IPS-11a (cell line): Measurements from ENCODE around the gene CSMD2.

ENCODE experiments used
- H3K4me3 ChIP-seq: one replicate; pipeline ENCODE4 v1.5.1; 2013; ENCODE audit warnings: low read depth, low read length, control low read depth

Gene CSMD2

DNA sequence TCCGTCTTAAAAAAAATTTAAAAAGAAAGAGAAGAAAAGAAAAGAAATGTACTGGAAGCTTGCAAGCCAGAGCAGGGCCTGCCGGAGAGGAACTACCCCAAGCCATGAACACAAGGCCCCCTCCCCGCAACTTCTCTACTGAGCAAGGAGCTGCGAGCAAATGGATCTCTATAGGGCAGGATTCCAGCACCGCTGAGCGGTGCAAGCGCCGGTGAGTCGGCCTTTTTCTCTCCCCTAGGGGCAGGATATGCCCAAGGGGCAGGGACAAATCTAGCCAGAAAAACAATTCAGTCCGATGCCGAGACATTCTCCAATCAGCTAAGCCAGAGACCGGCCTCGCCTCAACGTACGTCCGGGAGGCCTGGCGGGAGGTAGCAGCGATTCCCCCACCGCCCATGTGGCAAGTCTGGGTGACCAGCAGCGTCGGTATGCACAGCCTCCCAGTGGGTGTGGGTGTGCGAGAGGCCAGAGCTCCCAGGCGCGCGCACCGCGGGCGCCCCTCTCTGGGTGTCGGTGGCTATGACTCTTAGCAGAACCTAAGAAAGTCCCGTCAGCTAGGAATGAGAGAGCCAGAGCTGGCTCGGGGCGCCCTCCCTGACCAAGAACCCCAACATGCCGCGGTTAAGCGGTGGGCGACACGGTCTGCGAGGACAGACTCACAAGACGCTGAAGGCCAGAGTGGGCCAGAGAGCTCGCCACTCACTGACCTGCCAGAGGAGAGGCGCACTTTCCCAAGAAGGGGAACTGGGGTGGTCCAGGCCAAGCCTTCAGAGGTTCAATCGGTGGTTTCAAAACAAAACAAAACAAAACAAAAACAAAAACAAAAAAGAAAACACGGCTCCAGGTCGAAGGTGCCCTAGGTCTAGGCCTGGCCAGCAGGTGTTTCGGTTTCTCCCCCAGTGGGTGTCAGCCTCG lies 1.9 kb downstream of the CSMD2 start:
- peak overlapping the region; percentile 69 for H3K4me3 ChIP-seq

DNA sequence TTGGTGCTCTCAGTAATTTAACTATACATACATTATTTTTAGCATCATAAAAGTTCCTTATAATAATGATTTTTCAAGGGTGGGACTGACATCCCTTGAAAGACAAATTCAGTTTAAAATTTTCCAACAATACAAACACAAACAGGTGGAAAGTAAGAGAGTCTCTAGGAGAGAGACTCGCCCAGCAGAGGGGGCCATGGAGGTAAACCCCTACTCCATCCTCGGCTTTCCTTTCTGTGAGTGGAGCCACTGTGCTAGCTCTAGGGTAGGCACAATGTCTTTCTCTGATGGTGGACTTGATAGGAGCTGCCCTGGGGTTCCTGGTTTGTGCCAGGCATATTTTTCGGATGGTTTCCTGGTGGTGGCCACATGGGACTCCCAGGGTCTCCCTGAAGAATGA lies 8.3 kb downstream of the CSMD2 start:
- H3K4me3 ChIP-seq, result no peak overlapping the region

DNA sequence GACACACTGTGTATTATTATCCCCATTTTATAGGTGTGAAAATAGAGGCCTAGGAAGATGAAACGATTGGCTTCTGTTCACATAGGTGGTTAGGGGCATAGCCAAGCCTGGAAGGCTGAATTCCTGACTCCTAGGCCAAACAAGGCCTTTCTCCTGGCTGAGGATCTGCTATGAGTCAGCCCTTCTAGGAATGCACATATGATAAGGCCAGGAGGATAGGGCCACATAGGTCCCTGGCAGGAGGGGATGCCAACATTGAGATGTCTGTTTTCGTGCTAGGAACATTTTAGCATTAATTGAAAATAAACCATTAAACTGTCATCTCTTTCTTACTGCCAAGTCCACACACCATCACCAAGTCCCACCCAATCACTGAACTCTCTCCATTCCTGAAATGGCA lies 9.2 kb downstream of the CSMD2 start:
- no peak overlapping the region for H3K4me3 ChIP-seq

DNA sequence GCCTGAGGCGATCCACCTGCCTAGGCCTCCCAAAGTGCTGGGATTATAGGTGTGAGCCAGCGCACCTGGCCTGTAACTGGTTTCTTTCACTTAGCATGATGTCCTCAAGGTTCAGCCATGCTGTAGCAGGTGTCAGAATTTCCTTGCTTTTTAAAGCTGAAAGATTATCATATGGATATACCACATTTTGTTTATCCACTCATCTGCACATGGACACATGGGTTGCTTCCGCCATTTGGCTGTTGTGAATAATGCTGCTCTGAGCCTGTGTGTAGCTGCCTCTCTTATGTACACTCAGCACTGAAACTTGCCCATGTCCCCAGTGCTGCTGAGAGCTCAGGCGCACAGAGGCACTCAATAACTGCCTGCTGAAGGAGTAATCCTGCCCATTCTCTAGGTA lies 11.8 kb downstream of the CSMD2 start:
- no peak overlapping the region for H3K4me3 ChIP-seq

DNA sequence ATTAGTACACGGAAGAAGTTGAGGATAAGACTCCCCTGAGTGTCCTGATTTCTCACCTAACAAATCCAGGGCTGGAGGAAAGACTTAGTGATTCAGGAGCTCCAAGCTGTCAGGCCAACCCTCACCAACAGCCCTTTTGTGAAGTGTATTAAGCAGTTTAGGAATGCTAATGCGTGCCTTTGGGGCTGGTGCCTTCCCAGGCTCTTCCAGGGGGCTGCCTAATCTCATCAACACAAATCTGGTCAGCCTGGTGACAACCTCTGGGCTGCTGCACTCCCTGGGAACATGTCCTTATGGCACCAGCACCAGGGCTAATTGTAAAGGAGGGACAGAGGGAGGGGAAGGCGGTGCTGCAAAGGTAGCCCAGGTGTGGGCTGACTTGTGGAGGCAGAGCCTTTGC lies 15.5 kb downstream of the CSMD2 start:
- no peak overlapping the region for H3K4me3 ChIP-seq

DNA sequence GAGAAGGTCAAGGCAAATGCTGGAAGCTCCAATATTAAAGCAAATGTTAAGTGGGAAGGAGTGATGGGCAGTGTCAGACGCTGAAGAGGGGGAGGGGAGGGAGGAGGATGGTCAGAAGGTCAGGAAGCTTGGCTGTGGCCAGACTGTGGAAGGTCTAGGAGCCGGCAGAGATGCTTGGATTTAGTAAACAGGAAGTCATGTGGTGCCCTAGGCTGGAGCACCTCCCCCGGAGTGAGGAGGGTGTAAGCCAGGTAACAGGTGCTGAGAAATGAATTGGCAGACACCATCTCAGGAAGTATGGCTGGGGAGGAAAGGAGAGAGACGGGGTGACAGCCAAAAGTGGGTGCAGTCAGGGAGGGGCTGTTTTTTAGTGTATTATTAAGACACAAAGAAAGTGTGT lies 17.7 kb downstream of the CSMD2 start:
- H3K4me3 ChIP-seq, result no peak overlapping the region

DNA sequence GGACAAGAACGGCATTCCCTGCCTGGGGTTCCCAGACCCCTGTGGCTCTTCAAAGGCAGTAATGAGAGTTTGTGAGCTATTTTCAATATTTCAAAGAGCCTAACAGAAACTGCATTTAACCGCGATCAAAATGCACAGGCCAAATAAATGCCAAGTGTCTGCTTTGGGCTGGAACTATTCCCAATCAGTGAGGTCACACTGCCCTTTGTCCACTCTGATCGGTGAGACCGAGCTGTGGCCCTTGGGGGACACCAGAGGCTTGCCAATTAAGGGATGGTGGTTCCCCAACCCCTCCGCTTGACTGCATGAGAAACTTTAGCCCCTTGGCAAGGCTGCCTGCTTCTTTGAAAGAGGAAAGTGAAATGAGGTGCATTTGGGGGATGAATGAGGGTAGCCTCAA lies 20.3 kb downstream of the CSMD2 start:
- no peak overlapping the region for H3K4me3 ChIP-seq

DNA sequence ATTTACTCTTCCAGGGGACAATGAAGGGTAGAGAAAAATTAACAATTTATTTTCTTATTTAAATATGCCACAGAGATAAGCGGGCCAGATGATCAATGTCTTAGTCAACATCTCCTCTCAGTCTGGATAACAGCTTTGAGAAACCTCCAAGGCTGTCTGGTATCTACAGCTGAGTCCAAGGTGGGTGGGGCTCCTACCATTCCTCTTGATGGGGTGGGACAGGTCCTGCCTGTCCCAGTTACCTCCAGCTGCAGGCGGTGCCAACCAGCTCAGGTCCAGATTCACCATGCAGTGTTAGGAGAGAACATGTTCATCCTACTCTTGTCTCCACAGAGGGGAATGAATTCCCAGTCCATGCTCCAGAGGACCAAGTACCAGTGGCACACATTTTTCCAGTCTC lies 21.1 kb downstream of the CSMD2 start:
- H3K4me3 ChIP-seq, result no peak overlapping the region

DNA sequence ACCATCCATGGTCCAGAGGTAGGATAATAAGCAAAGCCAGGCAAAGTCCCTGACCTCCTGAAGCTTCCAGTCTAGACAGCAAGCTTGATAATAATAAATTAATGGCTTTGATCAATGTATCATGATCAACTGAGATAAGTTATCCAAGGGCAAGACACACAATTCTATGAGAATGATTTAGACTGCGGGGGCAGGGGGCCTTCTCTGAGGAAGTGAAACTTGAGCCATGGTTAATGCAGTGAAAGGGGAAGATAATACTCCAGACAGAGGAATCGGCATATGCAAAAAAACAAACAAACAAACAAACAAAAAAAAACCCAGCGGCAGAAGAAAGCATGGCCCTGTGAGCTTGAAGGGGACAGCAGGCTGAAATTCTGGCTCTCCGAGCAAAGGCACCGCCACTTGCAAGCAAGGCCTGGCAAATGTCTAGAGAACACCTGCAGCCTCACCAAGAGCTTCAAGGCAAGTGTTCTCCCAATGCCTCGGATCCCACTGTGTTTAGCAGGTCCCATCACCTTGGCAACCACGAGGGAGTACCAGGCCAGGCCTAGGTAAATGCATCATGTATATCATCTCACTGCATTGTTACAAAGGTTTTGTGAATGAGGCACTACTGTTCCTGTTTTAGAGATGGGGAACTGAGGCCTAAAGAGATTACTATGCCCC lies 24.9 kb downstream of the CSMD2 start:
- no peak overlapping the region for H3K4me3 ChIP-seq

DNA sequence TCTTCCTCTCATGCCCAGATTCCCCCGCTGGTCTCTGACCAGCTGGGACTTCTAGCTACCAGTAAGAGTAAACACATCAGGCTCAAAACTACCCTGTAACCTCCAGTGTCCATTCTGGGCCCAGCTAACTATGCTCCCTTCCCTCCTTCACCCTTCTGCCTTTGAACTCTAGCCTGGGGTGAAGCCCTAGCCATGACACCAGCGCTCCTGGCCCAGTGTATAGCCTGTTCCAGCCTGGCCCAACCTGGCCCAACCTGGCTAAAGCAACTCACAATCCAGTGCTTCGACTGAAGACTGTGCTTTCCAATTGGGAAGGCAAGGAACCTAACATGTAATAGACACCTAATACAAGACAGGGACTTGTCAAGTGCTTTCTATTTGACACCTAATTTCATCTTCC lies 27.6 kb downstream of the CSMD2 start:
- no peak overlapping the region for H3K4me3 ChIP-seq

DNA sequence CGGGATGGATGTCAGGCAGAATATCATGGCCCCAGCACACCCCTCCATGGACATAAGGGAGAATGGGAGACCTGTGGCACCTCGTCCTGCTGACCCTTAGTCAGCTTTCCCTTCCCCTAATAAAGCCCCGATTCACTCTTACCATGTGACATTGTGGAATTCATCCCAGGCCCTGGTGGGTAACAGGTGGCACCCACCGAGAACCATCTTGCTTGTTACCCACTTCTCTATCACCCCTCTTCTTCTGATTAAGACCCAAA lies 32.9 kb downstream of the CSMD2 start:
- H3K4me3 ChIP-seq, result no peak overlapping the region

DNA sequence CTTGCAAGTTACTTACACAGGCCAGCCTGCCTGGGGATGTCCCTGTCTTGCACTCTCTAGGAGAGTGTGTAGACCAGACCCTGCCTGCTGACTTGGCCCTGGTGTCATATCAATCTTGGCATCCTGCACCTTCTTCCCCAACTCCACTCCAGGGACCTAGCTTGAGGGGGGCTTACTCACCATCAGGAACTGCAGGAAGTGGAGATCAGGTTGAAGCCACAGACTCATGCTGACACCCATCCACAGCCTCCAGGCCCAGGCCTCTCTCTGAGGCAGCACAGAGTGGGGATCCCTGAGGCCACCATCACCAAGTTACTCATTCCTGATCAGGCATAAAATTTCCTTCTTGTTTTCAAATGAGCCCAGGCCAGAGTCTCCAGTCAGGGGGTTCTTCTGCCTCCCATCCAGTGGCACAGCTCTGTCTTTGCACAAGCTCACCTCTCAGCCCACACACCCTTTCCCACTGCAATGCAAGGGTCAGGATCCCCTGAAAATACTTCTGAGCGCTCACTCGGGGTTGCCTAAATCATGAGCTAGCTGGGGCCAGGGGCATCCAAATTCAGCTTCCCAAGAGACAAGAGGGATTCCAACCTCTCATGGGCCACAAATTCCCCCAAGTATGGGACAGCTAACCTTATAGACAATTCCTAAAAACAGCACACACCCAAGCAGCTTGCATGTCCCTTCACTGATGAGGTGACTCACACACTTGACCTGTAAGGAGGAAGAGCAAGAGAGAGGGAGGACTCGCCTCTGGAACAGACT lies 33.5 kb downstream of the CSMD2 start:
- no peak overlapping the region for H3K4me3 ChIP-seq

DNA sequence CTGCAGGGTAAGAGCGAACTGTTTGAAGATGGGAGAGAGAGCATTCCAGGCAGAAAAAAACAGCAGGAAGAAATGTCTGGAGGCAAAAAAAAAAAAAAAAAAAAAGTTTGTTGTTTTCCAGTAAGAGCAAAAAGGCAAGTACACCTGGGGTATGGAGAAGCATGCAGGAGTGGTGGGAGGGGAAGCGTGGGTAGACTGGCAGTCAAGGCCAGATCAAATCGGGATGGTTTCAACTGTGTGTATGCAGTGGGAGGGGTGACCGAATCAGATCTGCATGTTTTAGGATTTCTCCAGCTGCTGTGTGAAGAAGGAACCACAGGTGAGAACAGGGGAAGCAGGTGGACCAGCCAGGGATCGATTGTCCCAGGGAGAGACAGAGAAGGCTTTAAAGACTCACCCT lies 34.7 kb downstream of the CSMD2 start:
- H3K4me3 ChIP-seq, result no peak overlapping the region

DNA sequence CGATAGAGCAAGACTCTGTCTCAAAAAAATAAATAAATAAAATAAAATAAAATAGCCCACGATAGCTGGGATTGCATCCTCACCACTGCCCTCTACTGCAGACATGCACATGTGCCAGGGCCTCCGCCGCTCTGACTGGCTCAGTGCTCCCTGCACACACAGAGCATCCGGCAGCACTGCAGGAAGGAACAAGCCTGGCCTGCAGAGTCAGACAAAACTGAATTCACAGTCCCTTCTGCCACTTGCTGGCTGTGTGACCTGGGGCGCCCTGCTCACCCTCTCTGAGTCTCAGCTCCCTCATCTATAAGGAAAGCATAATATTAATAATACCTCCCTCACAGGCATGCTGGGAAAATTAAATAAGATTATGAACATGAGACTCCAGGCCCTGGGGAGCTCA lies 35.4 kb downstream of the CSMD2 start:
- no peak overlapping the region for H3K4me3 ChIP-seq

DNA sequence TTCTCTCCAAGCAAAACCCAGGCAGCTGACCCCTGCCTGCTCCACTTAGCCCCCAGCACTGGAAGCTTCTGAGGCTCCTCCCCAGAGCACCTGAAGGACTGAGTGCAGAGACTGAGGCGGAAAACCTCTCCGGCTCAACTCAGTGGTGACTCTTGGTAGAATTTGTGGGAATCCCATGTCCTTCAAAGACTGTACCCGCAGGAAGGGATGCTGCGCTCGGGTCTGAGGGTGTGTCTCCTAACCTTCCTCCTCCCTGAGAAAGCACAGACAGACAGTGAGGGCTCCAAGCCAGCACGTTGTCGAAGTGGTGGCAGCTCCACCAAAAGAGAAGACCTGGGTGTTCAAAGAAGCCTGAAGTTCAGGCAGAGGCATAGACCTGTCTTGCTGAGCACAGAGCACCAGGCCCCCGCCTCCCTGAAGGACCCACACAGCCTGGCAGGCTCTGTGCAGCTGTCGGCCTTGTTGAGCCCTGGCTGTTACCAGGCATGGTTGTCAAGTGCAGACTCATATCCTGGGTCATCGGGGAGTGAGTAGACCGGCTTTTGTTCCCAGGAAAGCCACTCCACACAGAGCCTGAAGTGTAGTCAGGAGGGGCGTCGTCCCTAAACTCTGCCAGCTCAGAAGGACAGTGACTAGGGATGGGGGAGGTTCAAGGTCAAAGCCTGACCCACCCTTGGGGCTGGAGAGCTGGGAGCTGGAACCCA lies 36.7 kb downstream of the CSMD2 start:
- H3K4me3 ChIP-seq, result no peak overlapping the region

DNA sequence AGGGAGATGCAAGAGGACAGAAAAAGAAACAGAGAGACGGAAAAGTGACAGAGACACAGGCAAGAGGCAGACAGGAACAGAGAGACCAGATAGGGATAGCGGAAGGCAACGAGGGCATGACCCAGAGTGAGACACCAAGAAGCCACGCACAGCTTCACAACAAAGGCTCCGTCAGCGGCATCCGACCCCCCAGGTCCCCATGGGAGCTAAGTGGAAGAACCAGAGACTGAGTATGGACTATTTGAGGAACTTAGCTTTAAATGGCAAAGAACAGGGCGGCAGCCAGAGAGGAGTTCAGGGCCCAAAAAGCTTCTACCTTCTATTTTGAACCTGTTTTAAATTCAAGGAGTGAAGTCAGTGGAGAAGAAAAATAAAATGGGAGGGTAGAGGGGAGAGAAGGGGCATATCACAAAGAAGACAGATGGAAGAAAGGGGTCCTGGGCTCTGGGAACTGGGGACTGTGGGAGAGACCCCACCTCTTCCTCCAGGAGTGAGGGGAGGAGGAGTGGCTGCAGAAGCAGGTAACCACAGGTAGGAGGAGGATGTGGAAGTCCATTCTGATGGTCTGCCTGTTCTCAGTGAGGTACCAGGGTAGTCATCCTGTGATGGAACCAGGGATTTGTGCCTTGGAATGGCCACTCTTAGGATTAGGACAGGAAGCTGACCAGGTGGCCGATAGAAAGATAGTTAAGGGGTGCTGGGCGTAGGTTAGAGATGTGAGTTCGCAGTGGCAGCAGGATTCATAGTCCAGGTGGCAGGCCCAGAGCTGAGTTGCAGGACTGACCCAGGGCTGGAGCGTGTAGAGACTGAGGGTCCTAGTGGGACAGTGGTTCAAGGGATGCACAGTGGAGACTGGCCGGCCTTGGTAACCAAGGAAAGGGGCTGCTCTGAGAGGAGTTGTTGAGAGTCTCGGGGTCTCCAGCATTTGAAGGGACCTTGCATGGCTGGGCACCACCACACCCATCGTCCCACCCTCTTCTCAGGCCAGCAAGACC lies 37.7 kb downstream of the CSMD2 start:
- H3K4me3 ChIP-seq, result no peak overlapping the region

DNA sequence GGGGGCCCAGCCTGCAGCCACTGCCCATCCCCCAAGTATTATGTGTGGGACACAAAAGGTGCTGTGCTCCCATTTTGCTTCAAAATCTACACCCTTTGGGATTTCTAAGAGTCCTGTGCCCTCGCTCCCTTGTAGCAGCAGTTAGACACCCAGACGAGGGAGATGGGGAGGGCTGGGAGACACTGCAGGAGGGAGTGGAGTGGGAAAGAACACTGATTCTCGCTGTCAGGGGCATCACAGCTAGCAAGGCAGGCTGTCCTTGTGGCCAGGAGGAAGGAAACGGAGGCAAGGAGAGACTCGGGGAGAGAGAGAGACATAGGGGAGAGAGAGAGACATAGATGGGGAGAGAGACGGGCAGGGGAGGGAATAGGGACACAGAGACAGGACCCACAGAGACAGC lies 38.5 kb downstream of the CSMD2 start:
- H3K4me3 ChIP-seq, result no peak overlapping the region

DNA sequence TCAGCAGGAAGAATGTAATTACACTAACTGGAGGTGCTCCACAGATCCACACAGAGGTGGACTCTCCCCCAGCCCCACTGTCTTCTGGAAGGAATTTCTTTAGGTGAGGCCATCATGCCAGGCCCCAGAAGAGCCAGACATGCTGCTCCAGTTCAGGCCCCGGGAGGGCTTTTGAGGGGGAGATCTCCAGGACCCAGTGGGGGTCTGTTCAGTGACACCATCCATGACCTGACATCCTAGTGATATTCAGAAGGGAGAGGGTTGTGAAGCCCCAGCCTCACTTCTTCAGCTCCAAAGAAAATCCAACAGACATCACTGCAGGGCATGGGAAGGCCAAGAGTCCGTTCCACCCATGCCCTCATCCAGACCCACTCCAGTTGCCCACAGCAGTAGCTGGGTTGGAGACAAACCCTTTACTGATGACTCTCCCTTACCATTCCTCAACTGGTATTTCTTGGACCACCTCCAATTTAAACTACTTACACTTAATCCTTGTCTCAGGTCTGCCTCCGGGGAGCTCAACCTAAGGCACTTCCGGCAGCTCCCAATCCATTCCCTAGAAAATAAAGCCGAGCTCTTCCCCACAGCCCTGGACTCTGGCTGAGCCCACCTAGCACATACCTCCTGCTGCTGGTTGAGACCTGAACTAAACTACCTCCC lies 39.2 kb downstream of the CSMD2 start:
- H3K4me3 ChIP-seq, result no peak overlapping the region

DNA sequence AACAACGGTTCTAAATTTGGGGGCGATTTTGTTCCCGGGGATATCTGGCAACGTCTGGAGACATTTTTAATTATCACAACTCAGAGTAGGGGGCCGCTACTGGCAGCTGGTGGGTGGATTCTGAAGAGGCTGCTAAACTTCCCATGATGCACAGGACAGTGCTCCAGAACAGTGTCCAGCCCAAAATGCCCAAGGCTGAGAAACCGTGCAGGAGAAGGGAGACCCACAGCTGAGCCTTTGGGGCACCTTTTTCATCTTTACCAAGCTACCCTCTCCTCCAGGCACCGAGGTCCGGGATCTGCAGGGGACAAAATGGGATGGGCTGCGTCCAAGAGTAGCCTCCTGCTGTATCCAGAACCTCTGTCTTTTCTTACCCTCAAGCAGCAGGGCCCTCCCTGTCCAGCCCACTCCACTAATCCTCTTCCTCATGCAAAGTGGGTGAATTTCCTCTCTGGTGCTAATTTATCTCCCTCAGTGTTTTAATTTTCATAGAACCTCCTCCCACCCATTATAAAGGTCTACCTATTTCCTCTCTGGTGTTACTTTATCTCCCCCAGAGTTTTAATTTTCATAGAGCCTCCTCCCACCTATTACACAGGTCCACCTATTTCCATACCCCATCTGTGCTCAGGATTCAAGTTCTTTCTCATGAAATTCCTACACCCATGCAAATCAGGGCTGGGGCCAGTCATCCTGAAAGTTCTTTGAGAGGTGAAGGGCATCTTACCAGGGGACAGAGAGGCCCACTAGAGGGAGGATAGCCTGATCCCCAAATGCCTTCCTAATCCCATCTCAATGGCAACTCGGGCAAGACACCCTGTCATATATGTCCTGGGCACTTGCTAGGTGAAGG lies 42.7 kb downstream of the CSMD2 start:
- H3K4me3 ChIP-seq, result no peak overlapping the region
